Suprapubic skin (tissue), 4 donors: ENCODE results near the gene MLKL. TPM values are rescaled to one million over a fixed set of nuclear protein-coding genes. Genes with fewer than 3 reads are reported as not detected.
"Not testable (repeated sequence)": the region's sequence is repeated elsewhere in the genome, so short reads cannot be mapped to it uniquely, and the experiment has no call there.

Experiments
- DNase-seq, 2 donors: peaks; one replicate each; pipeline ENCODE4 v3.0.0-alpha.2; 2019; ENCODE audit warnings: low spot score in 2 of 2
- H3K27ac ChIP-seq: fragments of 200-600 bp; sonication (generic); one replicate; pipeline ENCODE4 v1.5.1; 2019
- H3K27me3 ChIP-seq: fragments of 200-600 bp; sonication (generic); one replicate; pipeline ENCODE4 v1.5.1; 2019
- H3K36me3 ChIP-seq: fragments of 200-600 bp; sonication (generic); one replicate; pipeline ENCODE4 v1.5.1; 2019
- H3K4me1 ChIP-seq: fragments of 200-600 bp; sonication (generic); one replicate; pipeline ENCODE4 v1.5.1; 2019
- H3K4me3 ChIP-seq: fragments of 200-600 bp; sonication (generic); one replicate; pipeline ENCODE4 v1.5.1; 2019; ENCODE audit warnings: mild to moderate bottlenecking
- H3K9me3 ChIP-seq: fragments of 200-600 bp; sonication (generic); one replicate; pipeline ENCODE4 v1.5.1; 2019
- EP300 ChIP-seq: sonication (generic); formaldehyde crosslinking; IDR thresholded peaks from one replicate; pipeline ENCODE4 v1.6.1; 2017; ENCODE audit warnings: antibody characterized with exemption
- POLR2A ChIP-seq, 2 donors: fragments of 450-650 bp; IDR thresholded peaks; one replicate each; pipeline ENCODE4 v1.6.1; 2017; ENCODE audit warnings: antibody characterized with exemption in 2 of 2, mild to moderate bottlenecking in 2 of 2, moderate library complexity in 2 of 2
- POLR2AphosphoS5 ChIP-seq, 3 donors: sonication (generic); formaldehyde crosslinking; IDR thresholded peaks; one replicate each; pipeline ENCODE4 v1.6.1; 2017; ENCODE audit warnings: antibody characterized with exemption in 3 of 3
- WGBS: methylation state at CpG from one replicate; pipeline ENCODE4 v1.1.5; 2018; 5-methylcytosine and 5-hydroxymethylcytosine counted together
- total RNA-seq, 4 donors: library from RNA; depleted of rRNA; stranded (reverse); fragments of >200 nt; gene quantifications; one replicate each; pipeline ENCODE4 v1.1.0, GENCODE V29; 2016
- TF ChIP-seq, protein P1 (sequence below), 2 donors: fragments of 200-600 bp in 1 of 2; fragments of 450-650 bp in 1 of 2; sonication (generic) in 1 of 2; IDR thresholded peaks; one replicate each; pipeline ENCODE4 v1.5.1; 2016 to 2019; ENCODE audit warnings: antibody characterized with exemption in 2 of 2, mild to moderate bottlenecking in 1 of 2, moderate library complexity in 1 of 2

The MLKL gene
- total RNA-seq, 4 donors from 2014 or later = 3.1 to 12.0 (median 7.0) TPM

- H3K27me3 ChIP-seq = peaks cover 13% of the 10 kb centered on the region
- H3K36me3 ChIP-seq = no peaks in the 10 kb centered on the region
- TF ChIP-seq EP300 = no peak
- TF ChIP-seq, protein P1, sequence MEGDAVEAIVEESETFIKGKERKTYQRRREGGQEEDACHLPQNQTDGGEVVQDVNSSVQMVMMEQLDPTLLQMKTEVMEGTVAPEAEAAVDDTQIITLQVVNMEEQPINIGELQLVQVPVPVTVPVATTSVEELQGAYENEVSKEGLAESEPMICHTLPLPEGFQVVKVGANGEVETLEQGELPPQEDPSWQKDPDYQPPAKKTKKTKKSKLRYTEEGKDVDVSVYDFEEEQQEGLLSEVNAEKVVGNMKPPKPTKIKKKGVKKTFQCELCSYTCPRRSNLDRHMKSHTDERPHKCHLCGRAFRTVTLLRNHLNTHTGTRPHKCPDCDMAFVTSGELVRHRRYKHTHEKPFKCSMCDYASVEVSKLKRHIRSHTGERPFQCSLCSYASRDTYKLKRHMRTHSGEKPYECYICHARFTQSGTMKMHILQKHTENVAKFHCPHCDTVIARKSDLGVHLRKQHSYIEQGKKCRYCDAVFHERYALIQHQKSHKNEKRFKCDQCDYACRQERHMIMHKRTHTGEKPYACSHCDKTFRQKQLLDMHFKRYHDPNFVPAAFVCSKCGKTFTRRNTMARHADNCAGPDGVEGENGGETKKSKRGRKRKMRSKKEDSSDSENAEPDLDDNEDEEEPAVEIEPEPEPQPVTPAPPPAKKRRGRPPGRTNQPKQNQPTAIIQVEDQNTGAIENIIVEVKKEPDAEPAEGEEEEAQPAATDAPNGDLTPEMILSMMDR (IDR thresholded peaks at IDR 0.05) = no peak
- TF ChIP-seq POLR2A (IDR thresholded peaks at IDR 0.05) = no peak
- no peak for TF ChIP-seq POLR2AphosphoS5 (IDR thresholded peaks at IDR 0.05)
- peaks cover 19% of the 10 kb centered on the region for H3K4me1 ChIP-seq
- peaks cover 3% of the 10 kb centered on the region for H3K9me3 ChIP-seq
- no peak overlapping the region for H3K27ac ChIP-seq
- no peak for DNase-seq
- WGBS = 83% methylated on average over 12 of the region's 12 CpGs
- H3K4me3 ChIP-seq = no peak overlapping the region
These were observed 25.2 kb upstream of the MLKL start for GRCh38 chr16:74725651-74726455.

DNA sequence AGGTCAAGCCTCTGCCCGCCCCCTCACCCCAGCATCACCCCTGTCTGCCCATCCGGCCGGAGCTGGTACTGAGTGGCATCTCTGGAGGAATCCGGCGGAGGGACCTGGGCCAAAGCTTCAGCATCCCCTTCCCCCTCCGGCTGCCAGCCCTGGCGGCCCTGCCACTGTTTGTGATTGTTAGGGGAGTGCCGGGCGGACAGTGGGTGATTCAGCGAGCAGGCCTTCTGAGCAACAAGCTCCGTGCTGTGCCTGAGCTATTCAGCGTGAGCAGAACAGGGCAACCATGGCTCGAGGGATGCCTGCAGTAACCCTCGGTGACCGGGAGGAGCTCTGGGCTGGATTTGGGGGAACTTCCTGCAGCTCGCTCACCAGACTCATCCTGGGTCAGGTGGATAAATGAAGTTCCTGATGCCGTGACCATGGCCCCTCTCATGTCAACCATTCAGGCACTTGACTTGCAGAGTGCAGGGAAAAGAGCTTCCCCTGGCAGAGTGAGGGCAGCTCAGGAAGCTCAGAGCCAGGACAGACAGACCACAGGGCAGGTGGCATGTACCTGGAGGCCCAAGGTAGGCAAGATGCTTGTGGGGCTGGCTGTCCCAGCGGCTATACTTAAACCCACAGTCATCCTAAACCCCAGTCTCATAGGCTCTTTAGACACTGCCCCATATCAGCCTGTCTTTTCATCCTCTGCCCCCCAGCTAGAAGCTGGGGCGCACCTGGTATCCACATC lies 24.3 kb upstream of the MLKL start:
- Histone ChIP-seq H3K27me3 (peaks cover 13% of the 10 kb centered on the region), H3K36me3 (no peaks in the 10 kb centered on the region), H3K4me3 (no peak overlapping the region), H3K27ac (no peak overlapping the region), H3K4me1 (peaks cover 10% of the 10 kb centered on the region), H3K9me3 (peaks cover 3% of the 10 kb centered on the region)
- DNase-seq = no peak
- TF ChIP-seq POLR2AphosphoS5 (IDR thresholded peaks at IDR 0.05) (no peak), POLR2A (IDR thresholded peaks at IDR 0.05) (no peak), EP300 (no peak)
- TF ChIP-seq, protein P1 (IDR thresholded peaks at IDR 0.05) = no peak
- 63% methylated on average over 6 of the region's 19 CpGs for WGBS

DNA sequence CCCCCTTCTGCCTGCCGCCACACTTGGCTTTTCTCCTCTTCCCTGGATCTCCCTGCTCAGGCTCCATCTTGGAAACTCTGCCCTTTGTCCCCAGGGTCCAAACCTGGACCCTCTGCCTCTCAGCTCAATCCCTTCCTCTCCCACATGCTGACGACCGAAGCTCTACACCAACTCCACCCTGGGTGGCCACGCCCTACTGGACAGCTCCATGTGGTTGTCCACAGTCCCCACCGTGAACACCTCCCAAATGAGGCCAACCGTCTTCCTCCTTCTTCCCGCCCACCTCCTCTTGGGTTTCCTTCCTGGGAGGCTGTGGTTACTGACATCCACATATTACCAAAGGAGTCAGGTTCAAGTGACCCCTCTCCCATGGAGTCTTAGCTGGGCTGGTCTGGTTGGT lies 22.6 kb upstream of the MLKL start:
- Histone ChIP-seq H3K4me1 (no peaks in the 10 kb centered on the region), H3K27me3 (peaks cover 13% of the 10 kb centered on the region), H3K36me3 (no peaks in the 10 kb centered on the region), H3K4me3 (no peak overlapping the region), H3K9me3 (peaks cover 3% of the 10 kb centered on the region), H3K27ac (no peak overlapping the region)
- TF ChIP-seq POLR2AphosphoS5 (IDR thresholded peaks at IDR 0.05) = no peak
- TF ChIP-seq, protein P1 (IDR thresholded peaks at IDR 0.05) = no peak
- 74% methylated on average over 7 of the region's 7 CpGs for WGBS
- no peak for DNase-seq

- not testable (repeated sequence) for H3K9me3 ChIP-seq, H3K4me3 ChIP-seq, H3K27ac ChIP-seq, DNase-seq, H3K36me3 ChIP-seq, H3K4me1 ChIP-seq
- WGBS = 95% methylated on average over 2 of the region's 2 CpGs
- H3K27me3 ChIP-seq = peaks cover 13% of the 10 kb centered on the region
These were observed 21.5 kb upstream of the MLKL start for GRCh38 chr16:74722156-74722555.

DNA sequence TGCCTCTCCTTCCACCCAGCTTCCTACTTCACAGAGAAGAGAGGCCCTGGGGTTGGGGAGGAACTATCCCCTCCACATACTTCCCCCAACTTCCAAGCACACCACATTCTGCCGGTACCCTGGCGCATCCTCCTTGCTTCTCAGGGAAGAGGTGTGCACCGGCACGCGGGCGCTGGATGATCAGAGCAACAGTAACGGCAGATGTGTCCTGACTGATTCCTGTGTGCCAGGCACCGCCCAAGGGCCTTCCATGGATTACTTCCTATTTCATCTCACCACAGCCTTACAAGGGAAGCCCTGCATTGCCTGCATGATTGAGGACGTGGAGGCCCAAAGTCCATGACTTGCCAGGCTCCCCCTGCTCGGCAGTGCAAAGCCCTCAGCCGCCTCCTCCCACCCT lies 21.1 kb upstream of the MLKL start:
- TF ChIP-seq, protein P1 (IDR thresholded peaks at IDR 0.05) = no peak
- TF ChIP-seq POLR2A (IDR thresholded peaks at IDR 0.05) = no peak
- TF ChIP-seq POLR2AphosphoS5 (IDR thresholded peaks at IDR 0.05) = no peak
- TF ChIP-seq EP300 = no peak
- WGBS = 73% methylated on average over 11 of the region's 11 CpGs
- H3K4me3 ChIP-seq = no peak overlapping the region

More for the DNA sequence above, 21.1 kb upstream of the MLKL start:
- DNase-seq = no peak
- Histone ChIP-seq H3K4me1 (no peaks in the 10 kb centered on the region), H3K27me3 (peaks cover 13% of the 10 kb centered on the region), H3K36me3 (no peaks in the 10 kb centered on the region), H3K9me3 (no peaks in the 10 kb centered on the region), H3K27ac (no peak overlapping the region)
